Stimulated activated CD4-positive, alpha-beta T cell treated with anti-CD3 and anti-CD28 coated beads, Interleukin-2, amount 100 ng/mL, for 48 hours (primary cell): Measurements from ENCODE around the gene GEMIN4.
"Not testable (repeated sequence)": the region's sequence is repeated elsewhere in the genome, so short reads cannot be mapped to it uniquely, and the experiment has no call there.

Source experiments
- DNase-seq, 2 donors: peaks; one replicate each; pipeline ENCODE4 v3.0.0-alpha.2; 2020

Gene GEMIN4

DNA sequence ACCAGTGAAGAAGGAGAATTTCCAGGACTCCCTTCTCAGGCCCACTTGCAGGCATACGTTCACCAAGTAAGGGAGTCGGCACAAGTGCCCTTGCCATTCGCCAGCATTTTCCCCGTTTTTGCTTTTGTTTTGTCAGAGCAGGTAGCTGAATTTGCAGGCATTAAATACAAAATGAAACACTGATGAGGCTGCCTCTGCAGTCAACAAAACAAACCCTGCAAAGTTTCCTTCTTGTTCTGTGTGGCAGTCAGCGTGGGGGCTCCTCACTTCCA, 22.2 kb upstream of the GEMIN4 start:
- no peak for DNase-seq

DNA sequence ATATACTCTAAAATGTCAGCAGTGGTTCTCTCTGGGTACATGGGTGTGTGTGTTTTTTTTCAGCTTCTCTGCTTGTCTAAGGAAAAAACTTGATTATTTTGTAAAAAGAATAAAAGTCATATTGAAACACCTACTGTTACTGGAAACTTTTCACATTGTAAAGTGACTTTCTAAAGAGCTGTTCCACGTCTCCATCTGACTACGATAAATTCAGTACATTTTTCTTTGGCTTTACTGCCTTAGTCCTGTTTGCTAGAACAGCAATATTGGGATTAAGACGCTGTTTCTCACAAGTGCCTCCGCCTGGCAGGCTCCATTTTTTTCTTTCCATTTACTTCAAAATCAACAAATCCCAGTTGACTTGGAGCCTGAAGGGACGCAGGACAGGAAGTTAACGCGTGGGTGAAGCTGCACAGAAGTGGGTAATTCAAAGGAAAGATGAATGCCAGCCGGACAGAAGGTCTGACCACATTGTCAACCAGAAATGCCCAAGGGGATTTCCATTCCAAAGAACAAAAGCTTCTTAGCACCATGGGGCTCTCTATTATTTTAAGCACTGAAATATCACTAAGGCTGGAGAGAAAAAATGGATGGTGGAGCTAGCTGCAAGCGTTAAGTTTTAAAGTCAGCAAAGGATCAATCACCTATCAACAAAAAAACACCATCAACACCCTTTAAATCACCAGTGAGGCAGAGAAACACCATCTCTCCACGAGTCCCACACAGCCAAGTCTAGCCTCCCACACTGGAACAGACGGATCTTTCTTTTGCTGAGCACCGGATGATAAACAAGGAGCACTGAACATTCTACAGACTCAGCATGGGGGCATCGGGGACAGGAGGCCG, 21.6 kb upstream of the GEMIN4 start:
- no peak for DNase-seq

DNA sequence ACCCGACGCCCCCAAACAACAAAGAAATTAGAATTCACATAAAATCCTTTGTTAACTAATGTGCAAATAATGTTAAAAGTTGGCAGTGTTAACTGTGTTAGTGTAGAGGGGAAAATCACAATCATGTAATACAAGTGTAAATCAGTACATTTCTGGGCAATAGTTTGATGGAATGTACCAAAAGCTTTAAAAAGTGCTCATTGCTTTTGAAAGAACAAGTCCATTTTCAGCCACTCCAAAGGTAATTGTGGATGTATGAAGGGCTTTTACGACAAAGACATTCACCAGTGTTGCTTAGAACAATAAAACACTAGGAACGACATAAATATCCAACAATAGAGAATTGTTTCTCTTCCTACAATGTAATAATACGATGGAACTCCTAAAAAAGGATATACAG, 21.0 kb upstream of the GEMIN4 start:
- no peak for DNase-seq

GRCh38 chr17:767076-767475, 15.0 kb upstream of the GEMIN4 start:
- no peak for DNase-seq

GRCh38 chr17:760371-760770, 8.3 kb upstream of the GEMIN4 start:
- no peak for DNase-seq

DNA sequence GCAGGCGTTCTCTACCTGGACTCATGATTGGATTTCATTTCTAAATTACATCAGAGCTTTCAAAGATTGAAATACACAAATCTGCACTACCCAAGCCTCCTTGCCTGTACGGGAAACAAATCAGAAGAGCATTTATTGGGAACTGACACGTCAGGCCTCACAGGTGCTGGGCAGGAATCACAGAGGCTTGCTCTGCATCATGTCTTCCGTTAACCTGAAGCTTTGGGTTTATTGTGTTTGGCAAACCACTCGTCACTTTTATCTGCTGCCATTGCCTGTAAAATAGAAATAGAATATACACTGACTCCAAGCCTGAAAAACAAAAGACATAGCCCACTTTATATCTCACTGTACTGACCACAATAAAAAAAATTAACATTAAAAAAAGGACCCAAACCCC, 7.9 kb upstream of the GEMIN4 start:
- no peak for DNase-seq

DNA sequence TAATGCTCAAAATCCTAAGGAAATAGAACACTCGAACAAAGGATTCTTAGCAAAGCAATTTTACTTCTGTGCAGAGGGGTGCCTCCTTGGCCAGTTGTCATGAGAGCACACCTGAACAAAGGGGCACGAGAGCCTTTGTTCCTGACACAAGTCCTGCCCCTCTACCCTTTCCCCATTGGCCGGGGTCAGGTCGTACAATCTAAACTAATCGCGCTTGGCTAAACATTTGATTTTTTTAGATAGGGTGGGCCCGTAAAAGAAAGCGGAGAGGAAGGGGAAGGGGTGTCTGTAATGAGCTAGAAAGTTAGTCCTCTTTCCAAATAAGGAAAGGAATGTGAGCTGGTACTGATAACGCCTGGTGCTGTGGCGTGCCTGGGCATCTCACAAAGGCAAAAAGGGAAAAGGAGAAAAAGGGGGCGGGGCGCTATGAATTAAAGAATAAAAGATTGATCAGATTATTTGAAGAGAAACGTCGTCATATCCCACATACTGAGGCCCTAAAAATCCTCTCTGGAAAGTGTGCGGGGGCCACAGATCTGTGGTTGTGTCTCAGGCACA, 4.0 kb upstream of the GEMIN4 start:
- DNase-seq: not testable (repeated sequence)

DNA sequence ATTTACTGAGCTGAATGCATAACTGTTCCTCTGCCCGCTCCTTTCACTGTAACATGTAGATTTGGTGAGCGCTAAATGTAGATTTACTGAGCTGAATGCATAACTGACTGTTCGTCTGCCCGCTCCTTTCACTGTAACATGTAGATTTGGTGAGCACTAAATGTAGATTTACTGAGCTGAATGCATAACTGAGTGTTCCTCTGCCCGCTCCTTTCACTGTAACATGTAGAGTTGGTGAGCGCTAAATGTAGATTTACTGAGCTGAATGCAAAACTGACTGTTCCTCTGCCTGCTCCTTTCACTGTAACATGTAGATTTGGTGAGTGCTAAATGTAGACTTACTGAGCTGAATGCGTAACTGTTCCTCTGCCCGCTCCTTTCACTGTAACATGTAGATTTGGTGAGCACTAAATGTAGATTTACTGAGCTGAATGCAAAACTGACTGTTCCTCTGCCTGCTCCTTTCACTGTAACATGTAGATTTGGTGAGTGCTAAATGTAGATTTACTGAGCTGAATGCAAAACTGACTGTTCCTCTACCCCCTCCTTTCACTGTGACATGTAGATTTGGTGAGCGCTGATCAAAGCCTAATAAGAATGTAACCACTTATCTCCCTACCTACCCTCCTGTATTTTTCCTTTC, 3.4 kb upstream of the GEMIN4 start:
- not testable (repeated sequence) for DNase-seq

GRCh38 chr17:753418-753817, 1.4 kb upstream of the GEMIN4 start:
- DNase-seq: no peak

DNA sequence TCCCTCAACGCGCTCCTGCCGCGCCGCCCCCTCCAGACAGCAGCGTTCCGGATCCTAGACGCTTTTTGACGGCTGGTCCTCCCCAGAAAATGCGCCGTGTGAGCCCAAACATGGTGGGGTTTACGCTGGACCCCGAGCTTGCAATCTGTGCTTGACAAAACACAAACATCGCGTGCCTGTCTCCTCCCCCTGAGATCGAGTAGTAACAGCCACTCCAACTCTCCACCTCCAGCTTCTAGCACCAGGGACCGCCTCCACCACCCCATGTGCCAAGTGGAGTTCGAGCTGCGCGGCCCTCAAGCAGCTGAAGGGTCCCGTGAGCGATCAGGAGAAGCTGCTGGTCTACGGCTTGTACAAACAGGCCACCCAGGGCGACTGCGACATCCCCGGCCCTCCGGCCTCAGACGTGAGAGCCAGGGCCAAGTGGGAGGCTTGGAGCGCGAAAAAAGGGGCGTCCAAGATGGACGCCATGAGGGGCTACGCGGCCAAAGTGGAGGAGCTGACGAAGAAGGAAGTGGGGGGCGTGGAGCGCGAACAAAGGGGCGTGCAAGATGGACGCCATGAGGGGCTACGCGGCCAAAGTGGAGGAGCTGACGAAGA, 656 bp upstream of the GEMIN4 start:
- no peak for DNase-seq

DNA sequence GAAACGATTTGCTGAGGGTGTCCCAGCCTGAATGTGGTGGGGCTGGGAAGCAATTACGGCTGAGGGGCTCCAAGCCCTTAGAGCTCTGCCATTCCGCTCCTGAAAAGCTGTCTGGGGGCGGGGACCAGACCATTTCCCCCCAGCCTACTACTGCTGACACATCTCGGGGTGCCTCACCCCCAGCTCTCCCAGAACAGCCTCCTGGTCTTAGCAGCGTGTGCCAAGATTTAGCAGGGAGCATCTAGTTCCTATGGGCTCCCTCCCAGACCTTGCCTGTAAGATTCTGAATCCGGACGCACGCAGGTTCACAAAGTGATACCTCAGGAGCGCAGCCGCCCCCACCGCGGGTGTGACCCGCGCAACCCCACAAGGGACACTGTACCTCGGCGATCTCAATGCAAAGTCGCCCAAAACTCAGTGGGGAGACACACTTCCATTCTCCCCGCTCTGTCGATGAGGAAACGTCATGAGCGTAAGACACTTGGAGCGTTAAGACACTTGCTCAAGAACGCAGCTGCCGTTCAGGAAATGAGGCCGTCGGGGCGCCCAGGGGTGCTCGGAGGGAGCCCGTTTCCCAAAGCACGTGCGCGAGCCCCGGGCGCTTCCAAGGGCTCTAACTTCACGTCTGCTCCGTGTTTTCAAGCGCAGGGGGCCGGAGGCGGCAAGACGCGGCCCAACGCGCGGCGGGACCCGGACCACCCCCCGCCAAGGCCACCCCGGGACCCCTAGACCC, 629 bp downstream of the GEMIN4 start:
- peak; percentile 35 to 44 for DNase-seq

DNA sequence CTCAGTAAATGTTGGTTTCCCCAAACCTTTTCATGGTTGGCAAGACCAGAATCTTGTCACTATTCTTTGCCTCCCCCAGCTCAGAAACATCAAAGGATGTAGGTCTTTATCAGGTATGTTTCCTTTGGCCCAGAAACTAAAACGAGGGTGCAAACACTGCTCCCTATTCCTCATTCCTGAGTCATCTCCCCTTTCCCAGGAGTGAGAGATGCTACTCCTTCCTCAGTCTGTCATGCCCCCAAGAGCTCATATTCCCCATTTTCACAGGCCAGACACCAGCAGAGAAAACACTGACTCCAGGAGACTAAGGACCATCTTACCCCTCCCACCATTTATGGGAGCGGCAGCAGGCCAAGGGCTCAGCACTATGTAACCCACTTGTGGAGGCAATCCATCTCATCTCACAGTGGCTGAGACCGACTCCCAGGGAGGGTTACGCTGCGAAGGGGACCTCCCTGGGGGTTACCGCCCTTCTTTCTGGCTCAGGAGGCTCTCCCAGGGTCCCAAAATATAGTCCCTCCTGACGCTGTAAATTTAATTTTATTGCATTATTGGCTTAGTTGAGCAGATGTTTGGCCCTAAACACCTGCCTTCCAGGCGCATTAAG, 1.5 kb downstream of the GEMIN4 start:
- DNase-seq: no peak

- not testable (repeated sequence) for DNase-seq
These were observed 2.7 kb downstream of the GEMIN4 start for GRCh38 chr17:749359-749758.

DNA sequence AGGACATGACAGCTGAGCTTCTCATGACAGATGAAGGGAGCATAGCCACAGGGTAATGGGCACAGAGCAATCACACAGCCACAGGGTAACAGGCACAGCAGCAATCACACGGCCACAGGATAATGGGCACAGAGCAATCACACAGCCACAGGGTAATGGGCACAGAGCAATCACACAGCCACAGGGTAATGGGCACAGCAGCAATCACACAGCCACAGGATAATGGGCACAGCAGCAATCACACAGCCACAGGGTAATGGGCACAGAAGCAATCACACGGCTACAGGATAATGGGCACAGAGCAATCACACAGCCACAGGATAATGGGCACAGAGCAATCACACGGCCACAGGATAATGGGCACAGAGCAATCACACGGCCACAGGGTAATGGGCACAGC, 3.5 kb downstream of the GEMIN4 start:
- DNase-seq: not testable (repeated sequence)

DNA sequence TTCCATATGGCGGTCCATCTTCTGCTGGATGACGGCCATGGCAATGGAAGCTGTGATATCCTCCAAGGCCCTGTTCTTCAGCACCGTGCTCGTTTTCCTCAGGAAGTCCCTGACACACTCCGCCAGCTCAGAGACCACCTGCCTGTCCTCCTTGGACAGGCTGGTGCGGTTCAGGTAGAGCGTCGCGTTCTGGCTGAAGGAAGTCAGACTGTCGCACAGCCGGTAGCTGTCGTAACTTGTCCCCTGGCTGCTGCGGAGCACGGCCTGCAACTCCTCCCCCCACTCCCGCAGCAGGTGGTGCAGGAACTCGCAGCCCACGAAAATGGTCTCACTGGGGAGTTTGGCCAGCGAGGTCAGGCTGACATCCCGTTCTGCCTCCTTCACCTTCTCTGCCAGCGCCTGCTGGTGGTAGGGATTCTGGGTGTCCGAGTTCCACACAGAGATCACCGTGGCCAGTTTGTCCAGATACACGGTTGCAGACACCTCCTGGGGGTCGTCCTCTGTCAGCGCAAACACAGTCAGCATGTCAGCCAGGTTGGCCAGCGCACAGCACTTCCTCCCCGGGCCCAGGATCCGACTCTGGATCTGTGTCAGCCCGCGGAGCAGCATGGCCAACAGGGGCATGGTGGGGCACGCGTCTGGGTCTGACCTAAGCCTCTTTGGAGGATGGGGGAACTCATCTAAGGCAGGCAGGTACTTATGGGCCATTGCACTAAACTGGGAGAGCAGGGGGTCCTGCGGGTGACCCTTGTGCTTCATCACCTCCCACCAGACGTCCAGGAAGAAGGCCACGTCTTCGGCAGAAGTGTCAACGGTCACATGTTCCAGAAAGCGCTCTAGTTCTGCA, 5.1 kb downstream of the GEMIN4 start:
- DNase-seq: no peak

DNA sequence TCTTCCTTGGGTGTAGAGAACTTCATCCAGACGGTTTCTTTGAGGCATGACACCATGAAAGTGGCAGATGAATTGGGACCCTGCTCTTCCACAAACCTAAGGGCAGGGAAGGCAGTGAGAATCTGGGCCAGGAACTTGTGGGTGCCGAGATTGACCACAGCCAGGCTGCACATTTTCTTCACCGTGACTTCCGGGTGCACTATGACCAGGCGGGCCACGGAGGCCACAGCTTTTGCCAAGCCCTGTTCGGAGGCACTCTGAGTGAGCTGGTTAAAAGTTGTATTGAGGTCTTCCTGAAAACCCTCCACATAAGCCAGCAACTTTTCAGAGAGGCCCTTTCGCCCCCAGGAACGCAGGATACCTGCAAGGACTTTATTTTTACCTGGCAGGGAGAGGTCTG, 5.9 kb downstream of the GEMIN4 start:
- no peak for DNase-seq

DNA sequence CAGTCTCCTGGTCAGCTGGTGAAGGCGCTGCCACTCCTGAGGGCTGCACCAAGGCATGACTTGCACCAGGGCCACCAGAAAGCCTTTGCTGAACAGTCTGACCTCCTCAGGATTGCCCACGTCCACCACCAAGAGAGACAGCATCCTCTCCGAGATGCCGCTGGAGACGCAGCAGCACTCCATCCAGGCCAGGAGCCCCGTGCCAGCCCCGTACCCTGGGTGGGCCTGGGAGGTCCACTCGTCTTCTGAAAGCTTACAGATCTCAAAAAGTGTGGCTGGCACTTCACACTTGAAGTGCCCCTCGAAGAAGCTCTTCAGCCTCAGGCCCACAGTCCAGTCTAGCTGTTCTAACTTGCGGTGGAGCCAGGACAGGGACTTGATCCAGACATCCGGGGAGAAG, 6.7 kb downstream of the GEMIN4 start:
- DNase-seq: no peak

DNA sequence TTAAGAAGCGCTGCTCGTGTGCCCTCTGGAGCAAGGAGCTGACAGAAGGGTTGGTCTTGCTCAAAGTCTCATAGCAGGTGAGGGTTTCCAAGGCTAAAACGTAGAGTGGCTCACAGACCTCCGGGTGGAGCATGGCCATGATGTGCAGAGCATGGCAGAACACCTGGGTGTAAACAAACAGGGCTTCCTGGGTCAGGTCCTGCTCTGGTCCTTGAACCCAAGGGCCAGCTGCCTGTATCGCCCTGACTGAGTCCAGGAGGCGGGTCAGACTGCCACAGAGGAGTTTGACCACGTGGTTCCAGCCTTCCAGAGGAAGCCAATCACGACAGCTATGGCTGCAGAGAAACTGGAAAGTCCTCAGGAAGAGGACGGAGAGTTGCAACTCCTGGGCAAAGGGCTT, 7.1 kb downstream of the GEMIN4 start:
- no peak for DNase-seq

- DNase-seq: no peak
These were observed 8.9 kb downstream of the GEMIN4 start for GRCh38 chr17:743139-743538.

DNA sequence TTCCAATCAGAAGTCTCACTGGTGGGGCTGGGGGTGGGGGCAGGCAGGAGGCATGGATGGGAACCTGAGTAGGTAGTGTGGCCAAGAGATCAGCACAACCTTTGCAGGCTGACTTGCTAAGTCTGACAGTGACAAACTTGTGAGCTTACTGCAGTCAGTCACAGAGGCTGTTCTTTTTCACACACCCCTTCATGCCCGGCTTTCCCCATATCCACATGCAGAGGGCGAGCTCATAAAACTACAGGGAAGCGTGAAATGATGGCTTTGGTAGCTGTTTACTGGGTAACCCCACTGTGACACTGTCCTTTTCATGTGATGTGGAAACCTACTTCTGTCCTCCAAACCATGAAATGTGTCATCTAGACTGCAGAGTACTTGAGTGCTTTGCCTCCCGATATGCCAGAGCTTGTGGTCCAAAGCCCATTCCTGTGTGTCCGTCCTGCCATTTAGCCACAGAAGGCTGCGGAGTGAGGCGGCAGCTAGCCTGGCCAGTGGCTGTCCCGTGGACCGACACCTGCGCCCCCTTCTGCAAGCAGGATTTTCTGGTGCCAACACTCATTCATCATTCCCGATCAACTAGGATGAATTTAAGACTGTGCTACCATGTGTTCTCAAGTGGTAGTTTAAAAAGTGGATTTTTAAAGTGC, 9.8 kb downstream of the GEMIN4 start:
- DNase-seq: no peak

DNA sequence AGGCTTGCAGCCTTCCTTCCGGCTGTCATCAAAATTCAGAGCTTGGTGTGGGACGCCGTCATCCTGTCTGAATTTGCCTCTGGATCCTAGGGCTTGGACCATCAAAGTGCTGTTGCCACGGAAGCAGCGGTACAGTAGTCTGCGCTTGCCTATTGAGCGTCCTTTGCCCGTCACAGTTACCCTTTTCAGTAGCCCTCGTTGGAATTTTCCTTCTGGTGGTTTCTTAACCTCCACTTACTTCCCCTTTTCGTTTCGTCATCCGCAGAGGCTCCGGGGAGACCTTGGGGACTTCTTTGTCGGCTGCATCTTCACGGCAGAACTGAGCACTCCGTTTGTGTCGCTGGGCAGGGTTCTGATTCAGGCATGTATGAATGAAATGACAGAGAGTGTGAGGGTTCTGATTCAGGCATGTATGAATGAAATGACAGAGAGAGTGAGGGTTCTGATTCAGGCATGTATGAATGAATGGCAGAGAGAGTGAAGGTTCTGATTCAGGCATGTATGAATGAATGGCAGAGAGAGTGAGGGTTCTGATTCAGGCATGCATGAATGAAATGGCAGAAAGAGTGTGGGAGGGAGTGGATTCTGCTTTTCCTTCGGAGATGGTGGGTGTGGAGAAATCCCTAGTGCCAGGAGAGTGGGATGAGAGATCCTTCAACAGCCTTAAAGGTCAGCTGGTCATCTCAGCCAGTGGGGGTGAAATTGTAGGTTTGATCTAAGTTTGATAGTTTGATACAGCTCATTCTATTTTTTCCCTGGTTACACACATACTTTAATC, 11.6 kb downstream of the GEMIN4 start:
- peak in 1 of 2 donors; percentile 38 for DNase-seq
